ENCODE data around the gene TTBK2.

DNA sequence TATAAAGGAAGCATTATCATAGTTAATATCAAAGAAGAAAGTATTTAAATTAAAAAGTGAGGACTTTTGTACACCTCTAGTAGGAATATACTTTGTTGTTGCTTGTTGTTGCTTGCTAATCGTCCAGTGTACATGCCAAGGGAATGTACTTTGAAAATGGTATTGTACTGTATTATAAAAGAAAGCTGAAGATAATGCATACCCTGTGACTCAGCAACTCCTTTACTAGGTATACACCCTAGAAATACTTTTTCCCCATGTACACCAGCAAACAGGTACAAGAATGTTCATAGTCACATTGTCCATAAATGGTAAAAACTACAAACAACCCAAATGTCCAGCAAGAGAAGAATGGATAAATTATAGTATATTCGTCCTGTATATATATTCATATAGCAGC lies 12.0 kb downstream of the TTBK2 start:
- no peak for TF ChIP-seq CTCF (IDR thresholded peaks at IDR 0.05 in 2 of 3, conservative IDR thresholded peaks at IDR 0.05 in 1 of 3; ENCODE audit: control insufficient read depth in 2 of 3, extremely low read depth in 1 of 3, insufficient read depth in 1 of 3, low read depth in 3 of 3, low read length in 3 of 3)
- no peak for TF ChIP-seq NBN (IDR thresholded peaks at IDR 0.05)
- no peak for TF ChIP-seq NFYB (IDR thresholded peaks at IDR 0.05; ENCODE audit: insufficient read depth, low read depth, low read length)
- TF ChIP-seq FOXM1 (IDR thresholded peaks at IDR 0.05; ENCODE audit: low read depth, low read length): no peak
- no peak for TF ChIP-seq BMI1 (IDR thresholded peaks at IDR 0.05; ENCODE audit: borderline replicate concordance)
- no peak for TF ChIP-seq YY1 (IDR thresholded peaks at IDR 0.05; ENCODE audit: low read depth, low read length)
